Pancreas (tissue), 10 donors: ENCODE data around the gene RNU1-3. TPM values are rescaled to one million over a fixed set of nuclear protein-coding genes. Genes with fewer than 3 reads are reported as not detected.
"Not testable (repeated sequence)": the region's sequence is repeated elsewhere in the genome, so short reads cannot be mapped to it uniquely, and the experiment has no call there.

Experiments used
- ATAC-seq, 4 donors: fragments of 200-7000 bp; cut with Tn5 transposase; one replicate each; pipeline versions ENCODE4 v1.8.0 to v1.9.1; 2020; ENCODE audit warnings: mild to moderate bottlenecking in 4 of 4, moderate library complexity in 4 of 4
- DNase-seq, 6 donors: peaks; one replicate each; pipeline ENCODE4 v3.0.0-alpha.2; 2020
- FAIRE-seq: peaks from 2 replicates; lab custom pipeline; 2012; peaks lifted over from hg19 to GRCh38; lab: Jason Lieb, UNC
- H3K27ac ChIP-seq, 4 donors: fragments of 200-600 bp; sonication (generic); 1 replicate in 3 of 4; 2 replicates in 1 of 4; pipeline versions ENCODE4 v1.5.0 to v1.8.0; 2020
- H3K27me3 ChIP-seq, 4 donors: fragments of 200-600 bp; one replicate each; pipeline ENCODE4 v1.8.0; 2021
- H3K36me3 ChIP-seq, 3 donors: fragments of 200-600 bp; sonication (generic) in 1 of 3; one replicate each; pipeline versions ENCODE4 v1.5.0 to v1.8.0; 2020 to 2021
- H3K4me1 ChIP-seq, 3 donors: fragments of 200-600 bp; one replicate each; pipeline ENCODE4 v1.8.0; 2021
- H3K4me3 ChIP-seq, 4 donors: fragments of 200-600 bp; sonication (generic) in 2 of 4; one replicate each; pipeline versions ENCODE4 v1.5.0 to v1.8.0; 2020 to 2021
- H3K9me3 ChIP-seq, 4 donors: fragments of 200-600 bp; one replicate each; pipeline ENCODE4 v1.8.0; 2021
- WGBS, 2 donors: extraction: QIAGEN DNeasy Blood & Tissue Kit; methylation state at CpG; one replicate each; pipeline ENCODE4 v1.1.7; 2013; 5-methylcytosine and 5-hydroxymethylcytosine counted together
- intact Hi-C, 3 donors: fragments of 100-400 bp; cut with DNase I; formaldehyde crosslinking; loops; one replicate each; pipeline versions ENCODE4 v1.11.1 to v1.14.2; 2022
- polyA plus RNA-seq, 2 donors: library from polyadenylated mRNA; stranded (reverse); fragments of 200-250 nt; gene quantifications; one replicate each; pipeline ENCODE4 v1.2.3, GENCODE V29; 2013
- total RNA-seq, 6 donors: library from RNA; stranded (reverse); fragmentation: NEBNext Ultra II Directional in 4 of 6; extraction: Animal tissue kit (Norgen Biotek cat#: 25700) in 4 of 6; gene quantifications; one replicate each; pipeline versions ENCODE4 v1.2.1 to v1.2.4, GENCODE V29; 2021 to 2023
- donor health status: healthy with polysubstance abuse.
- donor health status: DM: no; HTN: no; CAD: no; lungs with moderate emphysema.
- donor health status: DM: no; HTN: no; CAD: no.
- donor health status: control.
- donor health status: control.
- donor health status: Bipolar disorder and iron deficiency.
- donor health status: DM: yes; HTN: yes; CAD: no.
- donor health status: DM: no; HTN: no; CAD: no.
- donor health status: DM: no; HTN: no; CAD: no.
- donor health status: DM: yes; HTN: yes; CAD: no.

RNU1-3 gene
- total and polyA plus RNA-seq, 8 donors: 687 to 5,169 (median 2,340) TPM; not detected in 2

DNA sequence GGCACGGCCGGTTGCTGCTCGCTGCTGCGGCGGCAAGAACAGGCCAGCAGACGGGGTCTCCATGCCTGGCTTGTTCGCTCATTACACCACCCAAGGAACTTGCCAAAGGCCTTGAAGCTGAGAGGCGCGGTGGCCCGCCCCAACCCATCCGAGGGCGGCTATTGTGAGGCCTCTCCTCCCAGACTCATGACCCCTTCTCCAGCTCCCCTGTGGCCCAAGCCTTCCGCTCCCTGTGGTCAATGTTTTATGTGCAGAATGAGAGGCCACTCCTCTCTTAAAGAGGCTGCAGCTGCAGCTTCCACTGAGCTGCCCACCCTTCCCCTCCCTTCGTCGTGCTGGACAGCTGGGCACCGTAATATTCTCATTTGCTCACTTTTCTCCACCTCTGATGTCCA lies 27.6 kb upstream of the RNU1-3 start:
- H3K27ac ChIP-seq, DNase-seq, H3K36me3 ChIP-seq, intact Hi-C loops, ATAC-seq, H3K9me3 ChIP-seq, H3K4me3 ChIP-seq, H3K4me1 ChIP-seq, FAIRE-seq, H3K27me3 ChIP-seq: not testable (repeated sequence)
- no CpG with 5 or more reads among the region's 16 CpGs for WGBS, 2 donors

DNA sequence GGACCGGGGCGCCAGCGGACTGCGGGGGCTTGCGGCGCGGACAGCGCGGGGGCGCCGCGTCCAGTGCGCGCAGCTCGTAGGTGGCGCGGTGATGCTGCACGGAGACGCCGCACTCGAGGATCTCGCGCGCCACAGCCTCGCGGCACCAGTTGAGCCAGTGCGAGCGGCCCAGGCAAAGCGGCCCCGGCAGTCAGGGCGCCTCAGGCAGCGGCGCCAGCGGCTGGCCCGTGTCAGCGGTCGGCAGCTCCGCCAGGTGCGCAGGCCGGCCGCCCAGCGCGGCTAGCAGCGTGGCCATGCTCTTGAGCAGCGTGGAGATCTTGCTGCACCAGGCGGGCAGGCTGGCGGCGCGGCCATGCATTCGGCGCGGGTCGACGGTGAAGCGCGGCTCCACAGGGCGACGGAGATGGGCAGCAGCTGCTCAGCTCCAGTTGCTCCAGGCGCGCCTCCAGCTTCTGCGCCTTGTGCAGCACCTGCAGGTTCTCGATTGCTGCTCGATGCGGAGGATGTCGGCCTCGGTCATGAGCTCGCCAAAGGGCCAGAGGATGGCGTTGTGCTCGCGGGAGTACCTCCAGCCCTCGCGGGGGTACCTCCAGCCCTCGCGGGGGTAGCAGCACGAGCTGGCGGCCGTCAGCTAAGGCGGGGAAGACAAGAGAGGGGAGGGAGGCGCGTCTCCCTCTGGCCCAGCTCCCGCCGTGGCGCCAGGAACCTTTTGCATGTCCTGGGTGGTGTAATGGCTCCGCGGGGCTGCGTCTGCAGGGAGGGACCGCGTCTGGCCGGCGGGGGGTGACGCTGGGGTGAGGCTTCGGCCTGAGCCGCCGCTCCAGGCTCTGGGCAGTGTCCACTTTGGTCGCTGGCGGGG lies 26.9 kb upstream of the RNU1-3 start:
- peak; percentile 33 to 71 (median 52) for ATAC-seq
- DNase-seq: peak in 1 of 6 donors; percentile 54

DNA sequence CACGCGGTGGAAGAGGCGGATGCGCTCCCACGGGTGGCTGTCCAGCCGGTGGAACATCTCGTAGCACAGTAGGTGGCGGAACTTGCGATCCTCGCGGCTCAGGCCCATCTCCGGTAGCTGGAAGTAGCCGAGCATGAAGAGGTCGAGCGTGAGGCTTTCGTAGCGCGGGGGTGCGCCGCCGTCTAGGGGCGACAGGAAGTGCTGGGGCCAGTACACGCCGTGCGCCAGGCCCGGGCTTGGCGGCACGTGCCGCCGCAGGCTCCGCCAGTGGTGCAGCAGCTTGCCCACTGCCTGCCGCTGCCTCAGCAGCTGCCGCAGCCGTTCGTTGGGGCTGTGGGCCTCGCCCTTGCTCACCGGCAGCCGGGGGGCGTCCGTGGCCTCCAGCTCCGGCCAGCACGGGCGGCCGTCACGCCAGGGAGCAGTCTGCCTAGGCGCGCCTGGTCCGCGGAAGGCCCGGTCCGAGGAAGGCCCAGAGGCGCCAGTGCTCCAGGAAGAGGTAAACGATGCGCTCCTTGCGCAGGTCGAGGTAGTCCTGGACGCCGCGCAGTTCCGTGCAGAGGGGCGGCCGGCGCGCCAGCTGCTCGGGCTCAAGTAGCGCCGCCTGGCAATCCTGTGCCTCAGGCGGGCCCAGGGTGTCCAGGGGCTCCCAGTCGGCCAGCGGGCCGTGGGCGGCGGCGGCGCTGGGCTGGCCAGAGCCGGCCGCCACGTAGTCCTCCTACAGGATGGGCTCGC lies 26.1 kb upstream of the RNU1-3 start:
- H3K9me3 ChIP-seq, H3K36me3 ChIP-seq, H3K27me3 ChIP-seq, FAIRE-seq, H3K4me1 ChIP-seq, H3K27ac ChIP-seq, intact Hi-C loops: not testable (repeated sequence)
- H3K4me3 ChIP-seq: peak overlapping the region in 1 of 4 donors; percentile 17
- peak in 3 of 4 donors; percentile 11 to 34 (median 12) for ATAC-seq
- DNase-seq: peak in 1 of 6 donors; percentile 25
- 13 to 20% methylated on average over 9 to 19 of the region's 79 CpGs for WGBS, 2 donors

More for the DNA sequence above, 26.9 kb upstream of the RNU1-3 start:
- H3K4me3 ChIP-seq: peak overlapping the region in 1 of 4 donors; percentile 17
- 2 to 5% methylated on average over 32 to 39 of the region's 96 CpGs for WGBS, 2 donors
- H3K27me3 ChIP-seq, H3K4me1 ChIP-seq, intact Hi-C loops, FAIRE-seq, H3K27ac ChIP-seq, H3K36me3 ChIP-seq, H3K9me3 ChIP-seq: not testable (repeated sequence)

DNA sequence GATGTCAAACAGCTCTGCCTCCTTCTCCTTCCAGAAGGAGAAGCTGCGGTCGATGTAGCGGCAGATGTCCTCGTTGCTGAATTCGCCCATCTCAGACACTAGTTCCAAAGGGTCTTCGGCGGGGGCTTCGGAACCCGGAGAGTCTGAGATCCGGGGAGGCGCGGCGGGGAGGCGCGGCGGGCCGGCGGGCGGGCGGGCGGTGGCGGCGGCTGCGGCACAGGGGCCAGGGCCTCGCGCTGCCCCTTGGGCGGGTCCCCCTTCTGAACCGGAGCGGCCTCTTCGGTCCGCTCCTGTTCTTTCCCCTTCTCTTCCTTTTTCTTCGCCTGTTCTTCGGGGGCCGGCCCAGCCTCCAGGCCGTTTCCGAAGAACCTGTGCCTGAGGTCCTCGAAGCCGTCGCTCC lies 25.5 kb upstream of the RNU1-3 start:
- peak in 1 of 6 donors; percentile 22 for DNase-seq
- not testable (repeated sequence) for ATAC-seq, FAIRE-seq

DNA sequence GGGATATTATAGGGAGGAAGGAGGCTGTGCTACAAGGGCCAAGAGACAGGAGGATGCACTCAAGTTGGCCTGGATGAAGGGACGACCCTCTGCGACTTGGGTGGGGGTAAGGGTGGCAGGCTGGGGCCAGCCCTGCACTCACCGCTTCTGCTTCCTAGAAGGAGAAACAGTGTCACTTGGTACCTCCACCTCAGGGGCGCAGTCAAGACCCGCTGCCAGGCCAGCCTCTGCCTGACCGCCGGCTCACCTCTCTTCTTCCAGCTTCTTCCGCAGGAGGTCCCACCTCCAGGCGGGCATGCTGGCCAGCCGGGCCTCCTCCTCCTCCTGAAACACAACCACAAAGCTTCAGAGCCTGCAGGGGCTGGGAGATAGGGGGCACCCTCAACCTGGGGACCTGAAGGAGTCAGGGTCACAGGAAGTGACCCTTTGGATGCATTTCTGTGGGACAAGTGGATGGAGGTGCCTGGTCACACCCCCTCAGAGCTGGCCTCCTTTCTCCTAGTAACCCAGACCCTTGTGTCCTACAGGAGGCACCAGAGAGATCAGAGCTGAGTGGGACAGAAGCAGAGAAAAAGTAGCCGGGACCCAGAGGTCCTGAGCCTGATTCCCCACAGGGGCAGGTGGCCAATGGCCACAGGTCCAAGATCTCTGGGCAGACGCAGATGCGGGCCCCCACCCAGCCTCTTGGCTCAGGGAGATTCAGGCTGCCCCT lies 24.4 kb upstream of the RNU1-3 start:
- intact Hi-C loops, H3K4me3 ChIP-seq, H3K36me3 ChIP-seq, H3K27ac ChIP-seq, H3K4me1 ChIP-seq, FAIRE-seq, H3K9me3 ChIP-seq, H3K27me3 ChIP-seq, ATAC-seq: not testable (repeated sequence)
- peak in 1 of 6 donors; percentile 51 for DNase-seq
- WGBS, 2 donors: 96% methylated on average over 5 of the region's 13 CpGs; no CpG with 5 or more reads in 1 of the 2 donors

More for the DNA sequence above, 25.5 kb upstream of the RNU1-3 start:
- H3K27me3 ChIP-seq, H3K4me3 ChIP-seq, H3K9me3 ChIP-seq, H3K27ac ChIP-seq, H3K4me1 ChIP-seq, H3K36me3 ChIP-seq, intact Hi-C loops: not testable (repeated sequence)
- WGBS, 2 donors: 21 to 64% methylated on average over 8 to 24 of the region's 39 CpGs

DNA sequence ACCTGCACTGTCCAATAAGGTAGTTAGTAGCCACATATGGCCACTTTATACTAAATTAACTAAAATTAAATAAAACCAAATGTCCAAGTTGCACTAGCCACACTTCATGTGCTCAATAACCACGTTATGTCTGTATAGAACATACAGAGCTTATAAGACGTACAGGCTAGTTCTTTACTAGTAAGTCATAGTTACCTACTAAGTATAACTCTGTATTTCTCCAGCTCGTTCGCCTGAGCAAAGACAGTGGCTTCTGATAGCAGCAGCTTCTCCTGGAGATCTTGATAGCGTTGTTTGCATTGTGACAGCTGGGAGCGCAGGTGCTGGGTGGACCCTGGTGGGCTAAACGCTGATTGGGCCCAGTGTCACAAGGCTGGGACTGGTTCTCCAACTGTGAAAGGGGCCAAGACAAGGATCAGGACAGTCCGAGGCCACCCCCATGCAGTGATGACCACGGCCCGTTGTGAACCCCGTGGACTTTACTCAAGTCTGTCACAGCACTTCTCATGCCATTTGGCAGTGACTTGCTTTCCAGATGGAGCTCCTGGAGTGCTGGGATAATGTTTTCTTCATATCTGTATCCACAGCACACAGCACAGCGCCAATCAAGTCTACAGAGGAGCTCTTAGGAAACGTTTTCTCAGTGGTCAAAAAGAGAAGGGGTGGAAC lies 20.5 kb upstream of the RNU1-3 start:
- H3K4me3 ChIP-seq, intact Hi-C loops, H3K9me3 ChIP-seq, H3K36me3 ChIP-seq, H3K27ac ChIP-seq, H3K4me1 ChIP-seq, H3K27me3 ChIP-seq, FAIRE-seq: not testable (repeated sequence)
- WGBS, 2 donors: 58 to 59% methylated on average over 13 of the region's 13 CpGs
- DNase-seq: peak in 1 of 6 donors; percentile 11
- peak in 2 of 4 donors; percentile 16 to 20 for ATAC-seq

DNA sequence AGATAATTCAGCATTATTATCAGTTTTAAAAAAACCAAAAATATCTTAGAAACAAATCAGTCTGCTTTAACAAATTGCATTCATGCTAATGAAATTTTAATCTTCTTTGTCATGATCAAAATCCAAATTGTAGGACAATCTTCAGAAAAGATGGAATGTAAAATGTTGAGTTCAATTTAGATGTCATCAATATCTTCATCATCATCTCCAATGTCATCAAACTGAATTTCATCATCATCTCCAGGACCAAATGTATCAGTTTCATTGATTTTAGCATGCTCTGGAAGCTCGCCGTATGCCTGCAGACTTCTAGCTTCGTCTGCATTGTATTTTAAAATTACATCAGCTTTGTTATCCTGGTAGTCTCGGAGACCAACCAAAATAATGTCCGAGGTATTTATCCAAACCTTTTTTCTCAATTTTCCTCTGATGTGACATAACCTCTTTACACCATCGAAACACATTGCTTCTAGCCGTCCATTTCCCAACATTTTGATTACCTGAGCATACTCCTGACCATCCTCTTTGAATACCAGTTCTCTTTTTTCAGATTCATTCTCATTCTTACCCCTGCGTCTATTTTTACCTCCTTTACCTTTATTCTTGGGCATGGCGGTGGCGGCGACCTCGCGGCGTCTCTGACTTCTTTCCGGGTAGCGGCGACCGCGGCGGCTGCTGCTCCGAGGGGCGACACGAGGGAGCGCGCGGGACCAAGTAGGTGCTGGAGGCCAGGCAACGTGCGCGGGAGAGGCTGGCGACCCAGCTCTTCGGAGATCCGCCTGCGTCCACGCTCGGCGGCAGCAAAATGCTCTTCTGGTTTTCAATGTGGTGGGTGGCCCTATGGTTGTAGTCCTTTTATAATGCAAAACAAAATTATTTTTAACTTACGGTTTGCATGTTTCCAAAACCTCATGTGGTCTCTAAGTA lies 19.0 kb upstream of the RNU1-3 start:
- DNase-seq (peak in 1 of 6 donors; percentile 9), ATAC-seq (peak in 2 of 4 donors; percentile 25 to 33)
- H3K9me3 ChIP-seq, FAIRE-seq, H3K36me3 ChIP-seq, H3K4me3 ChIP-seq, intact Hi-C loops, H3K4me1 ChIP-seq, H3K27ac ChIP-seq, H3K27me3 ChIP-seq: not testable (repeated sequence)
- WGBS, 2 donors: 67 to 74% methylated on average over 31 of the region's 37 CpGs
